ENCODE results near the gene IGF2.

The IGF2 gene

DNA sequence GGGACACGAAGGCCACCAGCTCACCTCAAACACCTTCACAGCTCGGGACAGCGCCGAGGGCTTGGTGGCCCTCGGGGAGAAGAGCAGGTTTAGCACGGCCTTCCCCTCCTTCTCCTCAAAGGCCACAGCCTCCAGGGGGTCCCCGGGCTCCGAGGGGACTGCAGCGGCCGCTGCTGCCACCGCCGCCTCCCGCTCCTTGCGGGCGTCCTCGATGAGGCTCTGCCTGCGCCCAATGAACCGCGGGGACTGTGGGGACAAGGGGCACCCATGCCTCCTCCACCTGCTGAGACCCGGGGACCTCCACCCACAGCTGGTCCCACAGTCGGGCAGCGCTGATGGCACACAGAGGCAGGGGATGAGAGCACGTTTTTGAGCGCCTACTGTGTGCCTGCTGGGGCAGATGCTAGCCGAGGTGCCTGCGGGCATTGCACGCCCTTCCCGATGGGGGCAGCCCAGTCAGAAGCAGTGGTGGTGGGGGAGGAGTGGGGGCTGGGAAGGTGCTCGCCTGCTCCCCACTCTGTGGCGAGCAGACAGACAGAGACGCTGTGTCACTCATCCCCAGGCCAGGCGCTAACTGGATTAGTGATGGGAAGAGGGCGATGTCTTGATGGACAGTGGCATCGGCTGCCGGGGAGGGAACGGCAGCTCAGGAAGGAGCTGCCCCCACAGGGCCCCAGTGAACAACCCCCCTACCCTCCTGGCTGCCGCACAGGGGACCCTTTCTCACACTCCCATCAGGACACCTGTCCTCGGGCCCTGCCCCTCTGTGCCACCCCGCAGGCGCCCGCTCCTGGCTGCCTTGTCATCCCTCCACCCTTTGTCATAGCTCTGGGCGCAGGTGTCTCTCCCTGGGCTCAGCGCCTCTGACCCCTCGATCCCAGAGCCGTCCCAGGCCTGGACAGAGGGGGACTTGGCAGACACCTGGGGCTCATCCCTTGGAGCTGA lies 30.7 kb upstream of the IGF2 start:
- DNase-seq, result no peak

GRCh38 chr11:2169005-2169378 lies 29.8 kb upstream of the IGF2 start:
- DNase-seq, result no peak

DNA sequence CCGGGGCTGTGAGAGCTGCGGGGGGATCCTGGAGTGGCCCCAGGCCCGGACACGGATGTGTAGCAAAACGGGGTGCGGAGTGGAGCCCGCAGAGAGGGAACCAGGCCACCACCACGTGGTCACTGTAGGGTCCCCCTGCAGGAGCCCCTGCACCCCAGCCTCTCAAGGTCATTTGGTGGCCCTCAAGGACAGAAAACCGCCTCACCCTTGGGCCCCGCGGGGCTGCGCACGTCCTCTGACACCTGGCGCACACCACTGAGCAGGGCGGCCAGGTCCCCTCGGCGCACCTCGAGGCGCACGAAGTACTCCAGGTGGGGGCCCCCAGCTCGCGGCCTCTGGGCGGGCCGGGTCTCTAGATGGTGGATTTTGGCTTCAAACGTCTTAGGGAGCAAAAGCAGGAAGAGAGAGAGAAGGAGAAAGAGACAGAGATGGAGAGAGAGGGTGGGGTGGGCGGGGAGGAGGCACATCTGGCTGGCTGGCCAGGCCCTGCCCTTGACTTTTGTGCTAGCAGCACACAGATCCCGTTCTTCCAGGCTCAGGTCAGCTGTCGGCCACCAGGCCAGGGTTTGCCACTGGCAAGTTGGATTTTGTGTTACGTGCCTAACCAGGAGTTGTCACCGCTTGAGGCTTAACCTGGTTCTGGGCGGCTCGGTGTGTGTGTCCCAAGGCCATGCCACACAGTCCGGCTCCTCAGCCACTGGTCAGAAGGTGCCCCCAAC lies 29.3 kb upstream of the IGF2 start:
- DNase-seq, result no peak

DNA sequence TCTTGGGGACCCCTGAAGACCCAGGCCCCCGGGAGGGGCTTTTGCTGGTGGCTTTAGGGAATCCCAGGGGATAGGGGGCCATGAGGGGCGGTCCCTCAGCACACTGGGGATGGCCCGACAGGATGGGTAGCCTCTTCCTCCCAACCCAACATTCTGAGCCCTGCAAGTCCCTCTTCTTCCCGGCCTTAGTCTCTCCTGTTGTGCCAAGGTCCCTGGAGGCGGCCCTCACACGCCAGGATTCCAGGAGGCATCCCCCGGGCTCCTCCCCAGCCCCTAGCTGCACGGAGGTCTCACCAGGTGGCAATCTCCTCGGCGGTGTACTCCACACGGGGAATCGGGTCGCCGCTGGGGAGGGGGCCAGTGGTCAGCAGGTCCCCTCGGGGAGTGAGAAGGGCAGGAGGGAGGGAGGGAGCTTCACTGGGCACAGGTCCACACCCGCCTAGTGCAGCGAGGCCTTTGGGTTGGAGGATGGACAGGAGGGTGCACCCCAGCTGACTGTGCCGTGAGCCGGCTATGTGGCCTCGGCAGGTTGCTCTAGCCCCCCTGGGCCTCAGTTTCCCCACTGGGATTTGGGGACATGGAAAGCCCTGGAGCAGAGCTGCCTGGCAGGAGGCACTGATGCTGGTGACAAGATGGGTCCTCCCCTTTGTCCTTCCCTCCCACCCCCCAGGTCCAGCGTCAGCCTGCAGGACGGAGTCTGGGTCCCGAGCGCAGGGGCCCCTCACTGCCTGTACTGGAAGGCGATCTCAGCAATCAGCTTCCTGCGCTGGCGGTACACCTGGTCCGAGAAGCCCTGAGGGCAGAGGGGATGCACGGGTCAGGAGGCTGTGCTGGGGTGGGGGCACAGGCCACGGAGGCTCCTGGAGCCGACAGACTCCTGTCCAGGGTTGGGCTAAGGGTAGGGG lies 28.2 kb upstream of the IGF2 start:
- no peak for DNase-seq

DNA sequence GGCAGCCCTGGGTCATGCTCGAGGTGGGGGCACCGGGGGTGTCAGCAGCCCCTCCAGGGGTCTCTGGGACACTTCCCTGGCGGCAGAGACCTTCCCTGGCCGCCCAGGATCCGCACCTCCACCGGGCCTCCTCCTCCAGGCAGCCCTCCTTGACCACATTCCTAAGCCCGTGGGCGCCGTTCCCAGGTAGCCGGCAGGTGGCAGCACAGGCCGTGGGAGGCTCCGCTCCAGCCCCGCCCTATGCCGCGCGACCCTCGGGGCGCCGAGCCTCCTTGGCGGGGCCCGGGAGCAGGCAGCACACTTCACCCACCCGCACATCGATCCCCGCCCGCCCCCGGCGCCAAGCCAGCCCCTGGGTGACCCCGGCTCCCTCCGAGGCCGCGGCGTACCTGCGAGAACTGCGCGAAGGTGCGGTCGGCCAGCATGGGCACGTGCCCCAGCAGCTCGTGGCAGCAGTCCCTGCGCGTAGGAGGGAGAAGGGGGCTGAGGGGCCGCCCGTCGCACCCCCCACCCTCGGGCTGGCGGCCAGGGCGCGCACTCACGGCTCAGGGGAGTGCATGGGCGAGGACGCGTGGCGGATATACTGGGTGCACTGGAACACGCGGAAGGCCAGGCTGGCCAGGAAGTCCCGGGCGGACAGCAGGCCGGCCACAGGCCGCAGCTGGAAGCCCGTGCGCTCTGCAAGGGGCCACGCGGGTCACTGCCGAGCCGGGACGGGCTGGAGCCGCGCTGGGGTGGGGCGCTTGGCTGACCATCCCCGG lies 27.1 kb upstream of the IGF2 start:
- DNase-seq, result no peak

GRCh38 chr11:2165571-2165970 lies 26.4 kb upstream of the IGF2 start:
- no peak for DNase-seq

DNA sequence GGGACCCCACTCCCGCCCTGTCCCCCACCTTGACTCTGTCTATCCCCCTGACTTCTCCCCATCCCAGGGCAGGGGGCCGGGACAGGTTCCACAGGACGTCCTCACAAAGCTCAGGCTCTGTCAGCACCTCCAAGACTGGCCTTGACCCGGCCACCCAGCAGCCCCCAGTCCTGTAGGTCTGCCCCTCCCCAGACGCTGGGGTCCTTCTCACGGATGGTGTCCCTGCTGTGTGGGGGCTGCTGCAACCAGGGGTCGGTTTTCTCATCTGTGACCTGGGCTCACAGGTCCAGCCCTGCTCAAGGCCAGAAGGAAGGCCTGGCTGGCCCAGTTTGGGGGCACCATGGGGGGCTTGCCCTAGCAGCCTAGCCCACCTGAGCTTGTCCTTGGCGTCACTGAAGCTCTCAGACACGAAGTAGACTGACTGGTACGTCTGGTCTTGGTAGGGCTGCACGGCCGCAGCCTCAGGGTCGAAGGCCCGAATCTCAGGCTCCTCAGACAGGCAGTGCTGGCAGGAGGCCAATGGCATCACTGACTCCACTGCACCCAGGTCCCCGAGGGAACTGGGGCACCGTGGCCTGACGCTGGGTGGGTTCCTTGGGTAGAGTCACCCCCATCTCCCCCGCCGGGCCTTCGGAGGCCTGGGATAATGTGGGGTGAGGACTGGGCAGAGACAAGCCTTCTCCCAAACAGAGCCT lies 25.8 kb upstream of the IGF2 start:
- DNase-seq, result no peak

DNA sequence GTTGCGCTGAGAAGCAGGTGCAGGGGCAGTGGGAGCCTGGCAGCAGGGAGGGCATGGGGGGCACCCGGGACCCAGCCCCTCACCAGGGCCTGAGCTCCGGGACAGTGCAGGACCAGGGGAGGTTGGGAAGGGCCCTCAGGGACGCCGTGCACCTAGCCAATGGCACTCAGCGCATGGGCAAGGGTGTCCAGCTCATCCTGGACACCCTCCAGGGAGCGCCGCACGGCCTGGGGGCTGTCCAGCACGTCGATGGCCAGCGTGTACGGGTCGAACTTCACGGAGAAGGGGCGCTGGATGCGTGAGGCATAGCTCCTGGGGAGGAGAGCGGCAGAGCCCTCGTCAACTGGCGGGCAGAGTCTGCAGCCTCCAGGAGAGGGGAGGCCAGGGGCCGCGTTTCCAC lies 24.9 kb upstream of the IGF2 start:
- DNase-seq, result no peak

DNA sequence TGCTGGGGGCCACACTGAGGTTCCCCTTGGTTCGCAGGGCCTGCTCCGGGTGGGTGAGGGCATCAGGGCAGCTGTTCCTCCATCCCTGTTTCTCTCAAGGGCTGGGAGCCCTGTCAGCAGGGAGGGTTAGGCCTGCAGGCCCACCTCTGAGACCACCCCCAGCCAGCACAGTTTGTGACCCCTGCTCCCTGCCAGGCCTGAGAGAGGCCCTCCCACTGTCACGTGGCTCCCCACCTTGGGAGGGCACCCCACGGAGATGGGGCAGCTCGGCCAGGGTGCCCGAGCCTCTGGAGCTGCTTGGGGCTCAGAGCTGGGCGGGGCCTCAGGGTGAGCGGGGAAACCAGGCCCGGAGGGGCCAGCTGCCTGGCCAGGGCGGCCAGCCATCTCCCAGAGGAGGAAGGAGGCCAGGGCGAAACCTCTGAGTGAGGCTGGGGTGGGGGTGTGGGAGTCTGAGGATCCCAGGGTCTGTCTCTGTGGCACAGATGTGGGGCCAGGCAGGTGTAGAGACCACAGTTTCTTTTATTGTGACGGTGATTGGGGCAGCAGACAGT lies 24.3 kb upstream of the IGF2 start:
- no peak for DNase-seq

DNA sequence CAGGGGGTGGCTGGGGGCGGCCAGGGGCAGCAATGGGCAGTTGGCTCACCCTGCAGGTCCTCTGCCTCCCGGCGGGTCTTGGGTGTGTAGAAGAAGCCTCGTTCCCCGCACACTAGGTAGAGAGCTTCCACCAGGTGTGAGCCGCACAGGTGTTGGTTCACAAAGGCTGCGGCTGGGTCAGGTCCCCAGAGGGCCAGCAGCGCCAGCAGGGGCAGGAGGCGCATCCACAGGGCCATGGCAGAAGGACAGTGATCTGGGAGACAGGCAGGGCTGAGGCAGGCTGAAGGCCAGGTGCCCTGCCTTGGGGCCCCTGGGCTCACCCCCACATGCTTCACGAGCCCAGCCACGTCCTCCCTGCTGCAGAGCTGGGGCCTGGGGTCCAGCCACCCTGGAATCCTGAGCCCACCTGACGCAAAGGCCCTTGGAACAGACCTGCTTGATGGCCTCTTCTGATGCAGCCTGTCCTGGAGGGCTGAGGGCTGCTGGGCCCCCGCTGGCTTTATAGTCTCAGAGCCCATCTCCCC lies 21.6 kb upstream of the IGF2 start, which contains the start of gene INS:
INS (minus strand) TSS at position 474 of the 524 bp plus-strand sequence; CDS start at position 236, 238 bp downstream.
- DNase-seq, result no peak

- DNase-seq, result no peak
Measured at GRCh38 chr11:2159536-2160413, 20.6 kb upstream of the IGF2 start.

- DNase-seq, result no peak
Measured at GRCh38 chr11:2158966-2159365, 19.8 kb upstream of the IGF2 start.

- no peak for DNase-seq
Measured at GRCh38 chr11:2158296-2158737, 19.1 kb upstream of the IGF2 start.

DNA sequence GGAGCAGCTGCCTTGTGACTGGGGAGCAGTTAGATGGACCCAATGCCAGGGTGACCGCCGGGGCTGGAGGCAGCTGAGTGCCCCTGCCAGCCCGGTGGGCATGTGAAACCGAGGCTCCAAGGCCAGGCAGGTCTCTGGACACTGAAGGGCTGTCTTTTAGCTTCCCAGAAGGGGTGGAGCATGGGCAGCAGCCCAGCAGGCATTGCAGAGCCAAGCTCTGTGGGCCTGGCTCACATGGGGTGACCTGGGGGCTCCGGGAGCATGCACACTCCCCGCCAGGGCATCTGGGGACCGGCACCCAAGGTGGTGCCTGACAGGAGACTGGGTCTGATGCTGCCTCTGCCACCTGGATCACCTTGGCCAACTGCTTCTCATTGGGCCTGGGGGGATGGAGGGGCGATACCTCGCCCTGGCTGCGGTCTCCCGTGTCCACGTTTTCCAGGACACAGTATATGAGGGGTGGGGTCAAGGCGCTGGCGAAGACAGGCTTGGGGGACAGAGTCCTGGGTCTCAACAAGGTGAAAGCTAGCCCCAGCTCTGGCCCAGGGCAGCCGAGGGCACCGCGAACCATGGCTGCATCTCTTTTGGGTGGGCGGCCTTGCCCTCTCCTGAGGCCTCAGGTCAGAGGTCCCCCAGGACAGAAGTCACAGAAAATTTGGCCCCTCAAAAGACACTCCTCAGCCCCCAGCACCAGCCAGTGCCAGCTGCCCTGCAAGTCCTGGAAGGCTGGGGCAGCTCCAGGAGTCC lies 18.3 kb upstream of the IGF2 start:
- no peak for DNase-seq

DNA sequence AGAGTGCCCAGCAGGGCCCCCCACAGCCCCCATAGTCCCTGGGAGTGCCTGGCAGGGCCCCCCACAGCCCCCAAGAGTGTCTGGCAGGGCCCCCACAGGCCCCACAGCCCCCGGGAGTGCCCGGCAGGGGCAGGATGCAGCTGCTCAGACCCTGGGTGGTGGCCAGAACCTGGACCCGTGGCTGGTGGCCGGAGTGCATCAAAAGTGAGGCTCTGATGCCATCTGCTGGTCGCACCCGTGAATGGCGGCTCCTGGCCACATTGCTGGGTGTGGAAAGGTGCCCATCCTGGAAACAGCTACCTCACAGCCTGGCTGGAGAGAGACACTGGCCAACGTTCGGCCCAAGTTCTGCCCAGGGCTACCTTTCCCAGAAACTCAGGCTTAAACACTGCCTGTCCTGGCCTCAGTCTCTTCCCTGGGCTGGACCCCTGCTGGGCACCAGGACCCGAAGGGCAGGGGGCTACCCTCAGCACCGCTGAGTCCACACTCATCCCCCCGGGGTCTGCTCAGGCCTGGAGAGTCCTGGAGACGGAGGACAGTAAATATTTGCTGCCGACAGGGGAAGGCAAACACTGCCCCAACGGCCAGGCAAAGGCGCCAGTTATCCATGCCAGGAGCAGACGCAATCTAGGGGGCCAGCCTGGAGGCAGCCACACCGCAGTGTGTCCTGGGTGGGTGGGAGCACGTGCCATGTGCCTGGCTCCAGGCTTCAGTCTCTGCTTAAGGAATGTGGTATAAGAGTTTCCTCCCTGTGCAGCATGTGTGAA lies 17.4 kb upstream of the IGF2 start:
- no peak for DNase-seq

- DNase-seq, result no peak
Measured at GRCh38 chr11:2155511-2155910, 16.3 kb upstream of the IGF2 start.

GRCh38 chr11:2154889-2155288 lies 15.7 kb upstream of the IGF2 start:
- no peak for DNase-seq

DNA sequence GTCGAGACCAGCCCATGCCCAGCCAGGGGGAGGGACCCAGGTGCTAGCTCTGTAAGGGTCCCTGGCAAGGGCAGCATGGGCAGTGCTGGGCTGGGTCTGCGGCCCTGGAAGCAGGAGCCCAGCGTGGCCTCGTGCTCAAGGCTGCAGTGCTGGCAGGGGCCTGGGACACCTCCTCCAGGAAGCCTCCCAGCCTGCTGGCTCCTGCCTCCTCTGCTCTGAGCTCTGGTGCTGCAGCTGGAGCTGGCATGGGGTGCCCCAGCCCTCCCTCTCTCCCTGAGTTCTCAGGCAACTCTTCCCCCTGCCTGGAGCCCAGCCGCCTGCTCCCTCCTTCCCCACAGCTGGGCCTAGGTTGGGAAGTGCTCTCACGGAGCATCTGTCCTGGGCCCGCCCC lies 15.0 kb upstream of the IGF2 start:
- no peak for DNase-seq

Measured in GOT3 (cell line).